ENCODE data around the gene PTPRZ1.

Gene PTPRZ1

GRCh38 chr7:121872831-121873288 lies at the start of gene PTPRZ1:
Gene PTPRZ1 (plus strand): TSS chr7:121873161. CDS start chr7:121873500, 339 bp downstream.
- DNase-seq (ENCODE audit: low read depth in 2 of 2): no peak

- no peak for DNase-seq (ENCODE audit: low read depth in 2 of 2)
Observed at GRCh38 chr7:121824276-121824675, 48.7 kb upstream of the PTPRZ1 start.

- DNase-seq (ENCODE audit: low read depth in 2 of 2): no peak
Observed at GRCh38 chr7:121831351-121831750, 41.6 kb upstream of the PTPRZ1 start.

GRCh38 chr7:121831801-121832200 lies 41.2 kb upstream of the PTPRZ1 start:
- no peak for DNase-seq (ENCODE audit: low read depth in 2 of 2)

GRCh38 chr7:121832347-121832746 lies 40.6 kb upstream of the PTPRZ1 start:
- DNase-seq (ENCODE audit: low read depth in 2 of 2): no peak

DNA sequence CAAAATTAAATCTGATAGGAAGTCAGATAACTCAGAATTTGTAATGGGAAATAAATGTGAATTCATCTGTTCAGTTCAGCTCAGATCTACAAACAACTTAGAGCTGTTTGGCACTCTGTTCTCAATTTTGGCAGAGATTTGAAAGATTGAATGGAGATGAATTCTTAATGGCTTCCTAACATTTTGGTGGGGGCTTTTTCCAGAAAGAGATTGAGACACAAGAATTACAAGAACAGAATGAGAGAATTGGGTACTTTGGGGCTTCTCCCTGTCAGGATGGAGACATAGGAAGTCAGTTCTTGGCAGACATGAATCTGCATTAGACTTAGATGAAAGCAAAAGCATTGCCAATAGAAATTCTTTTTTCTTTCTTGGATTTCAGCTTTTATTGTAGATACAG lies 39.0 kb upstream of the PTPRZ1 start:
- DNase-seq (ENCODE audit: low read depth in 2 of 2): no peak

DNA sequence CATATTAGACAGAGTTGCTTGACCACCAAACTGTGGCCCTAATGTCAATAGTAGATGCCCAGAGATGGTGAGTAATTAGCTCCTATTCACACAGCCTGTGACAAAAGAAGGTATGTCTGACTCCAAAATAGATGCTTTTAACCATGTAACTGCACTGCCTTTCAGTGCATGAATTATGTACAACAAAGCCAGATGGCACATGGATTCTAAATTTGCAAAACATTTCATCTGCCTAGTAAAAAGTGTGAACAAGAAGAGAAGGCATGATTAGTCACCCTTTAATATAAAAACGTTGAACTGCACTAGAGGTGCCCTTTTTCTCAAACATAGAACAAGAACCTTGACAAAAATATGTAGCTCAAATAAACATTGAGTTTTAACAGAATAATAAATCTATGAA lies 35.5 kb upstream of the PTPRZ1 start:
- DNase-seq (ENCODE audit: low read depth in 2 of 2): no peak

DNA sequence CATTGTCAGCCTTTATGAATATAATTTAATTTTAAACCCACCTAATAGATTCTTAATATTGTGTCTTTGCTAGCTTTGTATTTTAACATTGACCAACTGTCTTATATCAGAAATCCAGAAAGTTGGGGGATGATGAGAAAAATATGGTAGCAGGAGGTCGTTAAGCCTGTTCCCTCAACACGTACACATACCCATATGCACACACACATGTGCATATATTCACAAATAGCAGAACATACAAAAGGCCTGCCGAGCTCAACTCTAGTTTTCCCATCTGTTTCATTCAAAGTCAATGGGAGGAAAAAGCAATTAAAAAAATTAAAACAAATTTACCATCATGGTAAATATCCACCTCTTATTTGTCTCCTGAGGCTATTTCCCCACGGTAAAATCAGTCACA lies 25.9 kb upstream of the PTPRZ1 start:
- no peak for DNase-seq (ENCODE audit: low read depth in 2 of 2)

- no peak for DNase-seq (ENCODE audit: low read depth in 2 of 2)
Observed at GRCh38 chr7:121853307-121853706, 19.7 kb upstream of the PTPRZ1 start.

DNA sequence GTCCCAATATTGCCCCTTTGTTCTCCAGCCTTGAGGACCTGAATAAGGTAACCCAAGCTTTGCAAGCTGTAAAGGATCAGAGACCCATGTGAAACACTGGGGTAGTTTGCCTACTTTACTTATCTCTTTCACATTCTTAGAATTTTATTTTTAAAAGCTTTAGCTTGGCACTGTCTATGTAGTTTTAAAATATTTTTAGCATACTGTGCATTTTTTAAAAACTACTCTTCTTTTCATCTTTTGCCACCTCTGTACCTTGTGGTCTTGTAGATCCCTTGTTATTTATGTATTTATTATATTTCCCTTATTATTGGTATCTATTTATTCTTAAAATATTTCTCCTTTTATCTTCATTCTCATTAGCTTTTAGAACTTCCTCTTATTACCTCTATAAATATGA lies 12.0 kb upstream of the PTPRZ1 start:
- DNase-seq (ENCODE audit: low read depth in 2 of 2): no peak

DNA sequence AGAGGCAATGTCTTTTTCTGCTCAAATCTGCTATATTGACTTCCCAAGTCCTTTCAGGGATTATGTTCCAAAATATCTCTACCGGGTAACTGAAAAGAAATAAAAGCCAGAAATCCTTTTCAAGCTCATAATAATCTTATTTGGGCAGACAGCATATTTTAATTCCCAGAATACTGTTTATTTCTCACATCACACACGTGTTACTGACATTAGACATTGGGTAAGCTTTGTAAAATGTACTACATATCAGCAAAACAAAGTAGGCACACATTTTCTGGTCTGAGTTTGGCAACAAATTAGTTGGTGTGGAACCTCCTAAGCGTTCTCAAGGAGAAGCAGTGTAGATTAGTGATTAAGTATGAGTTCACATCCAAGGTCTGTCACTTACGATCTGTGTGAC lies 10.4 kb upstream of the PTPRZ1 start:
- no peak for DNase-seq (ENCODE audit: low read depth in 2 of 2)

DNA sequence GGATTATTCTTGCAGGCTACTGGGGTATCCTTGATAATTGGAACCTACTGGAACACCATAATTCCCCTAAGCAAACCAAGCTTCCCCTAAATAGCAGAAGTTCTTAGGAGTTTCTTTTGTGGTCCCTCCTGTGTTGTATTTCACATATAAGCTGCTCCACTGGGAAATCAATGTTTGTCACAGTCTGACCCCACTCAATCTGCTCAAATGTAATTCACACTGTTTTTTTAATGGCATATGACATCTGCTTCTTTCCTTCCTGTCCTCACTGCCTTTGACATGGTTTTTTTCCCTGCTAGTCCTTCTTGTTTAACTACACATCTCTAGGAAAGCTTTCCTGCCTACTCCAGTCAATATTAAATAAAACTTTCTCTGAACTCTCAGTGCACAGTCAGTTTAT lies 1.8 kb upstream of the PTPRZ1 start:
- no peak for DNase-seq (ENCODE audit: low read depth in 2 of 2)

GRCh38 chr7:121873289-121874194 lies 581 bp downstream of the PTPRZ1 start:
- DNase-seq (ENCODE audit: low read depth in 2 of 2): no peak

DNA sequence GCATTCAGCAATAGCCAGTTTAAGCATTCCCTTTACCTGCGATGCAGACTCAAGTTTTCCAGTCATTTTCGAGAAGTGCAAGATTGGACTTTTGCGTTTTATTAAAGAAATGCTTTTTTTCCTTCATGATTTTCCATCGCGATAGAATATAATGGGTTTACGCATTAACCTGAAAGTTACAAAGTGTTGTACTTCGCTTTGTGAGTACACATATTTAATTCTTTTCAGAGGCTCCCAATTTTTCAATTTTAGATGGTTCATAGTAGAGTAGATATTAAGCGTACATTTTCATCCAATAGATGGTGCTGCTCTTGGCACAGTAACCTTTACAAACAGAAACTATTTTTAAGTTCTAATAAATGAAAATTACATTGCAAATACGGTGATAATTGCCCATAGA lies 1.3 kb downstream of the PTPRZ1 start:
- no peak for DNase-seq (ENCODE audit: low read depth in 2 of 2)

- DNase-seq (ENCODE audit: low read depth in 2 of 2): no peak
Observed at GRCh38 chr7:121875203-121875602, 2.2 kb downstream of the PTPRZ1 start.

- no peak for DNase-seq (ENCODE audit: low read depth in 2 of 2)
Observed at GRCh38 chr7:121876656-121877500, 3.9 kb downstream of the PTPRZ1 start.

- no peak for DNase-seq (ENCODE audit: low read depth in 2 of 2)
Observed at GRCh38 chr7:121878918-121879464, 6.0 kb downstream of the PTPRZ1 start.

DNA sequence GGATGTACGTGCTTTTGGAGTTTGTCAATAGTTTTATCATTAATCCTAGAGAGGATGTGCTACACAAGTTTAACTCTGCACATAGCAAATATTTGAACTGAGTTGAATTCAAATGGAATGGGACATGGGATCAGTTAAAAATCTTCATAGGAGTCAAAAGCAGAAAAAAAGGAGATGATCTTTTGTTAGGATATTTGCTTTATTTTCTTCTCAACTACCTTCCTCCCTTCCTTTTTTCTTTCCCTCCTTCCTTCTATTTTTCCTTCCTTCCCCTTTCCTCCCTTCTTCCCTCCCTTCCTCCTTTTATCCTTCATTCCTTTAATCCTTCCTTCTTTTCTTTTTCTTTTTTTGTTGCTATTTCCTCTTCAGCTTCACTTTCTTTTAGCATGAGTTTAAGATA lies 6.6 kb downstream of the PTPRZ1 start:
- DNase-seq (ENCODE audit: low read depth in 2 of 2): no peak

GRCh38 chr7:121882731-121883130 lies 9.8 kb downstream of the PTPRZ1 start:
- DNase-seq (ENCODE audit: low read depth in 2 of 2): no peak

- no peak for DNase-seq (ENCODE audit: low read depth in 2 of 2)
Observed at GRCh38 chr7:121885166-121885920, 12.4 kb downstream of the PTPRZ1 start.

DNA sequence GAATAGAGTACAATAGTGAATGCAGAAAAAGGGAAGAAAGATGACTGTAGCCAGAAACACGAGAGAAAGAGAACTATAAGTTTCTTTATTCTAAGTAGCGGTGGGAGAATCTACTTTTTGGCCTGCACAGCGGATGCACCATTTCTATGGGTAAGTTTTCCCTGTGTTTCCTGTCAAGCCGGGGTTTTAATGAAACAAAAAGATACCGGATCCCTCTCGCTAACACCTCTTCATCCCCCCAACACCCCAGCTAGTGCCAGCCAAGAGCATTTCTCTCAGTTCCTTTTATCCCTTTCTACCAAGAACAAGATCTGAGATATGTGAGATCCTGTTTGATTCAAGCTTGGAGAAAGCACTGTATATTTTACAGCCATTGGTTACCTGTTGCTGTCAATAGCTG lies 14.7 kb downstream of the PTPRZ1 start:
- DNase-seq (ENCODE audit: low read depth in 2 of 2): no peak

DNA sequence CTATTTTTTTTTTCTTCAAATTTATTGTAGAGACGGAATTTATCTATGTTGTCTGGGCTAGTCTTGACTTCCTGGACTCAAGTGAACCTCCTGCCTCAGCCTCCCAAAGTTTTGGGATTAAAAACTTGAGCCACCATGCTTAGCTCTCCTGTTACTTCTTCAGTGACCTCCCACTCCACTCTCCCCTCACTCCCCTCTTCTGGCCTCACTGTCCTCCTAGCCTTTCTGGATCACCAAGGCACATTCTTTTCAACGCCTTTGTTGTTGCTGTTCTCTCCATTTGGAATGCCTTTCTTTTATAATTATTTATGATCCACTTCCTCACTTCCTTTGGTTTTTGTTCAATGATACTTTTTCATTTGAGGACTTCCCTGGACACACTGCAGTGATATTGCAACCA lies 17.9 kb downstream of the PTPRZ1 start:
- no peak for DNase-seq (ENCODE audit: low read depth in 2 of 2)

All from fibroblast of skin of left biceps (primary cell).